PFSK-1 (cell line): ENCODE results near the gene SREBF1.

Source experiments
- POLR2AphosphoS5 ChIP-seq: IDR thresholded peaks from 2 replicates; pipeline ENCODE4 v1.6.1; 2012; ENCODE audit warnings: low read depth, mild to moderate bottlenecking, control low read depth, low read length, moderate library complexity
- SIN3A ChIP-seq: IDR thresholded peaks from 2 replicates; pipeline ENCODE4 v1.6.1; 2012; ENCODE audit warnings: mild to moderate bottlenecking, low read length, moderate library complexity, borderline replicate concordance; ENCODE audit not compliant: insufficient read depth
- TAF1 ChIP-seq: IDR thresholded peaks from 2 replicates; pipeline ENCODE4 v1.6.1; 2012; ENCODE audit warnings: low read length, control low read depth, borderline replicate concordance; ENCODE audit not compliant: insufficient read depth

GRCh38 chr17:17795946-17796786 lies 40.6 kb downstream of the SREBF1 start:
- no peak for TF ChIP-seq TAF1
- no peak for TF ChIP-seq POLR2AphosphoS5
- TF ChIP-seq SIN3A: no peak
